ENCODE measurements around the gene LRRC63.

DNA sequence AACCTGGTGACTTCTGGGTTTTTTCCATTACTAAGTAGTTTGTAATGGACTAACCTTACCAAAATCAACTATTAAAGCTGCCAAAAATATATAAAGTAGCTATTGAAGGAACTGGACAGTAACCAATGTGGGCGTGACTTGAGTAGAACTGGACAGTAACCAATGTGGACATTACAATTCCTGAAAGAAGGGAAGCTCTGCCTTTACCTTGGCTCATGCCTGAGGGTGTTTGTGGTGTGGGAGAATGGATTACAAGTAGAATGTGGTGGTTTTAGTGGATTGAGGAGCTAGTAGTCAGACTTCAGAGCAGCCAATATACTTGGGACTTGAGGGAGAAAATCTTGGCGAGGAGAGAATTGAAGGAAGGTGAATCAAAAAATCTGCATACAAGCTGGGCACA lies 17.5 kb downstream of the LRRC63 start:
- TF ChIP-seq CTCF (IDR thresholded peaks at IDR 0.05) (no peak), EP300 (IDR thresholded peaks at IDR 0.05) (no peak), POLR2A (IDR thresholded peaks at IDR 0.05) (no peak), POLR2AphosphoS5 (IDR thresholded peaks at IDR 0.05) (no peak)

Measured in upper lobe of left lung (tissue), 4 donors.